Measurements from ENCODE around the gene SVIL. TPM values are rescaled to one million over a fixed set of nuclear protein-coding genes. Genes with fewer than 3 reads are reported as not detected.

Gene SVIL
- polyA plus RNA-seq, 1 donor (not counting 4 experiments of a cell fraction or from before 2014, with no cell fraction given) = 16.2 TPM

- H2AFZ ChIP-seq (ENCODE audit: control insufficient read depth, low read length) = no peak overlapping the region
- no peaks in the 10 kb centered on the region for H3K9me1 ChIP-seq (ENCODE audit: control insufficient read depth, extremely low read depth, insufficient read depth, low read length)
- H3K36me3 ChIP-seq (ENCODE audit: control insufficient read depth in 2 of 2, extremely low read depth in 1 of 2, insufficient read depth in 2 of 2, low read length in 2 of 2) = peaks cover 0 to 1% of the 10 kb centered on the region in 2 experiments
- no peak for FAIRE-seq
- no peak for DNase-seq (ENCODE audit: low read depth, low spot score)
- no peak overlapping the region for H3K4me2 ChIP-seq (ENCODE audit: control insufficient read depth, extremely low read depth, insufficient read depth, low read depth, low read length)
- no peaks in the 10 kb centered on the region for H4K20me1 ChIP-seq (ENCODE audit: control insufficient read depth, extremely low read depth, insufficient read depth, low read length)
- H3K9ac ChIP-seq (ENCODE audit: control insufficient read depth, extremely low read depth, insufficient read depth, low read length) = no peak overlapping the region
- dilution Hi-C loops (cut with MboI; ENCODE audit: extremely low pct_ligation_motif_present, low sequenced_read_pairs) = no loop called here
- no peak overlapping the region for H3K27ac ChIP-seq (ENCODE audit: control insufficient read depth, insufficient read depth, low read length)
- TF ChIP-seq CTCF (optimal IDR thresholded peaks at IDR 0.05 in 1 of 3, IDR thresholded peaks at IDR 0.05 in 1 of 3, conservative IDR thresholded peaks at IDR 0.05 in 1 of 3; ENCODE audit: extremely low read depth in 1 of 3, insufficient read depth in 2 of 3, low read length in 3 of 3) (no peak), EZH2 (IDR thresholded peaks at IDR 0.05; ENCODE audit: low read length) (no peak)
- H3K9me3 ChIP-seq (ENCODE audit: control insufficient read depth, low read depth, low read length) = no peaks in the 10 kb centered on the region
- no peaks in the 10 kb centered on the region for H3K27me3 ChIP-seq (ENCODE audit: control insufficient read depth, extremely low read depth, insufficient read depth, low read length)
- no peak overlapping the region for H3K4me3 ChIP-seq (ENCODE audit: control insufficient read depth in 2 of 3, extremely low read depth in 1 of 3, insufficient read depth in 2 of 3, low read depth in 1 of 3, low read length in 3 of 3)
- peaks cover 4% of the 10 kb centered on the region for H3K79me2 ChIP-seq (ENCODE audit: control insufficient read depth, insufficient read depth, low read length)
- H3K4me1 ChIP-seq (ENCODE audit: control insufficient read depth, extremely low read depth, insufficient read depth, low read length) = peaks cover 26% of the 10 kb centered on the region
Observed at GRCh38 chr10:29648114-29648982, 13.6 kb upstream of the SVIL start.

- H3K79me2 ChIP-seq (ENCODE audit: control insufficient read depth, insufficient read depth, low read length) = peaks cover 6% of the 10 kb centered on the region
- dilution Hi-C loops (cut with MboI; ENCODE audit: extremely low pct_ligation_motif_present, low sequenced_read_pairs) = no loop called here
- no peak overlapping the region for H2AFZ ChIP-seq (ENCODE audit: control insufficient read depth, low read length)
- H3K4me2 ChIP-seq (ENCODE audit: control insufficient read depth, extremely low read depth, insufficient read depth, low read depth, low read length) = peak overlapping the region; percentile 69
- DNase-seq (ENCODE audit: low read depth, low spot score) (no peak), FAIRE-seq (no peak)
- H3K27ac ChIP-seq (ENCODE audit: control insufficient read depth, insufficient read depth, low read length) = no peak overlapping the region
- H3K4me1 ChIP-seq (ENCODE audit: control insufficient read depth, extremely low read depth, insufficient read depth, low read length) = peaks cover 26% of the 10 kb centered on the region
- H3K4me3 ChIP-seq (ENCODE audit: control insufficient read depth in 2 of 3, extremely low read depth in 1 of 3, insufficient read depth in 2 of 3, low read depth in 1 of 3, low read length in 3 of 3) = no peak overlapping the region
- H3K36me3 ChIP-seq (ENCODE audit: control insufficient read depth in 2 of 2, extremely low read depth in 1 of 2, insufficient read depth in 2 of 2, low read length in 2 of 2) = peaks cover 0 to 3% of the 10 kb centered on the region in 2 experiments
- no peaks in the 10 kb centered on the region for H3K9me3 ChIP-seq (ENCODE audit: control insufficient read depth, low read depth, low read length)
- H3K9ac ChIP-seq (ENCODE audit: control insufficient read depth, extremely low read depth, insufficient read depth, low read length) = no peak overlapping the region
- H4K20me1 ChIP-seq (ENCODE audit: control insufficient read depth, extremely low read depth, insufficient read depth, low read length) = no peaks in the 10 kb centered on the region
- TF ChIP-seq EZH2 (IDR thresholded peaks at IDR 0.05; ENCODE audit: low read length) = no peak
- H3K9me1 ChIP-seq (ENCODE audit: control insufficient read depth, extremely low read depth, insufficient read depth, low read length) = no peaks in the 10 kb centered on the region
- no peaks in the 10 kb centered on the region for H3K27me3 ChIP-seq (ENCODE audit: control insufficient read depth, extremely low read depth, insufficient read depth, low read length)
Observed at GRCh38 chr10:29647478-29647877, 12.7 kb upstream of the SVIL start.

Measured in keratinocyte (primary cell).